Ascending aorta (tissue), 2 donors: ENCODE measurements around the gene FAM53A. TPM values are rescaled to one million over a fixed set of nuclear protein-coding genes. Genes with fewer than 3 reads are reported as not detected.

ENCODE experiments used
- DNase-seq, 2 donors: peaks; one replicate each; pipeline ENCODE4 v3.0.0-alpha.2; 2019; ENCODE audit warnings: low spot score in 2 of 2
- H3K27ac ChIP-seq, 2 donors: fragments of 200-600 bp; sonication (generic); one replicate each; pipeline ENCODE4 v1.5.1; 2016 to 2017; ENCODE audit warnings: mild to moderate bottlenecking in 1 of 2
- H3K27me3 ChIP-seq: fragments of 200-600 bp; sonication (generic); one replicate; pipeline ENCODE4 v1.5.1; 2017
- H3K36me3 ChIP-seq, 2 donors: fragments of 200-600 bp; sonication (generic); one replicate each; pipeline ENCODE4 v1.5.1; 2016
- H3K4me1 ChIP-seq, 2 donors: fragments of 200-600 bp; sonication (generic); one replicate each; pipeline ENCODE4 v1.5.1; 2016 to 2017; ENCODE audit warnings: mild to moderate bottlenecking in 1 of 2
- H3K4me3 ChIP-seq, 2 donors: fragments of 200-600 bp; sonication (generic); one replicate each; pipeline ENCODE4 v1.5.1; 2016 to 2017; ENCODE audit warnings: mild to moderate bottlenecking in 1 of 2
- H3K9me3 ChIP-seq, 2 donors: fragments of 200-600 bp; sonication (generic); one replicate each; pipeline ENCODE4 v1.5.1; 2016
- CTCF ChIP-seq, 3 experiments: fragments of 200-600 bp in 2 of 3; fragments of 450-650 bp in 1 of 3; sonication (generic) in 2 of 3; IDR thresholded peaks; one replicate each; pipeline ENCODE4 v1.5.1; 2016 to 2019; ENCODE audit warnings: antibody characterized with exemption in 3 of 3, mild to moderate bottlenecking in 1 of 3, moderate library complexity in 1 of 3
- intact Hi-C: fragments of 100-400 bp; cut with DNase I; formaldehyde crosslinking; loops from one replicate; pipeline ENCODE4 v1.15.1; 2023
- total RNA-seq: library from RNA; depleted of rRNA; stranded (reverse); fragments of >200 nt; gene quantifications from one replicate; pipeline ENCODE4 v1.1.0, GENCODE V29; 2016

Gene FAM53A
- total RNA-seq, 1 donor from 2014 or later, result not detected

GRCh38 chr4:1627417-1628313, 56.4 kb downstream of the FAM53A start:
- no peak overlapping the region for H3K4me3 ChIP-seq
- intact Hi-C loops, result no loop called here
- no peak for TF ChIP-seq CTCF (IDR thresholded peaks at IDR 0.05)
- no peaks in the 10 kb centered on the region for H3K27me3 ChIP-seq
- H3K4me1 ChIP-seq, result no peaks in the 10 kb centered on the region
- H3K27ac ChIP-seq, result no peak overlapping the region
- H3K36me3 ChIP-seq, result no peaks in the 10 kb centered on the region
- DNase-seq, result no peak
- H3K9me3 ChIP-seq, result no peaks in the 10 kb centered on the region

- Histone ChIP-seq H3K27me3 (no peaks in the 10 kb centered on the region), H3K27ac (no peak overlapping the region), H3K4me1 (no peaks in the 10 kb centered on the region), H3K4me3 (no peak overlapping the region), H3K9me3 (no peaks in the 10 kb centered on the region), H3K36me3 (no peaks in the 10 kb centered on the region)
- TF ChIP-seq CTCF (IDR thresholded peaks at IDR 0.05), result no peak
- DNase-seq, result no peak
- intact Hi-C loops, result no loop called here
These were observed 57.2 kb downstream of the FAM53A start for GRCh38 chr4:1626941-1627340.

GRCh38 chr4:1626151-1626550, 58.0 kb downstream of the FAM53A start:
- Histone ChIP-seq H3K36me3 (no peaks in the 10 kb centered on the region), H3K27ac (no peak overlapping the region), H3K9me3 (no peaks in the 10 kb centered on the region), H3K27me3 (no peaks in the 10 kb centered on the region), H3K4me1 (no peaks in the 10 kb centered on the region), H3K4me3 (no peak overlapping the region)
- DNase-seq, result no peak
- intact Hi-C loops, result no loop called here
- TF ChIP-seq CTCF (IDR thresholded peaks at IDR 0.05), result no peak

- H3K9me3 ChIP-seq, result no peaks in the 10 kb centered on the region
- DNase-seq, result no peak
- H3K36me3 ChIP-seq, result no peaks in the 10 kb centered on the region
- intact Hi-C loops, result no loop called here
- TF ChIP-seq CTCF (IDR thresholded peaks at IDR 0.05), result no peak
- no peaks in the 10 kb centered on the region for H3K4me1 ChIP-seq
- no peak overlapping the region for H3K27ac ChIP-seq
- no peak overlapping the region for H3K4me3 ChIP-seq
- H3K27me3 ChIP-seq, result no peaks in the 10 kb centered on the region
These were observed 58.4 kb downstream of the FAM53A start for GRCh38 chr4:1625600-1626138.

GRCh38 chr4:1624519-1624910, 59.6 kb downstream of the FAM53A start:
- intact Hi-C loops, result no loop called here
- H3K27me3 ChIP-seq, result no peaks in the 10 kb centered on the region
- no peak for TF ChIP-seq CTCF (IDR thresholded peaks at IDR 0.05)
- H3K4me1 ChIP-seq, result no peaks in the 10 kb centered on the region
- H3K27ac ChIP-seq, result no peak overlapping the region
- no peak overlapping the region for H3K4me3 ChIP-seq
- H3K36me3 ChIP-seq, result no peaks in the 10 kb centered on the region
- H3K9me3 ChIP-seq, result no peaks in the 10 kb centered on the region
- no peak for DNase-seq
